AG20443 (cell line): ENCODE measurements around the gene PARVA.
A peak's percentile ranks its signal among the peaks of the same experiment; 100 is the strongest.

Experiments
- DNase-seq: peaks from one replicate; pipeline ENCODE4 v3.0.0; 2012; ENCODE audit warnings: low spot score, mixed read lengths

PARVA gene

DNA sequence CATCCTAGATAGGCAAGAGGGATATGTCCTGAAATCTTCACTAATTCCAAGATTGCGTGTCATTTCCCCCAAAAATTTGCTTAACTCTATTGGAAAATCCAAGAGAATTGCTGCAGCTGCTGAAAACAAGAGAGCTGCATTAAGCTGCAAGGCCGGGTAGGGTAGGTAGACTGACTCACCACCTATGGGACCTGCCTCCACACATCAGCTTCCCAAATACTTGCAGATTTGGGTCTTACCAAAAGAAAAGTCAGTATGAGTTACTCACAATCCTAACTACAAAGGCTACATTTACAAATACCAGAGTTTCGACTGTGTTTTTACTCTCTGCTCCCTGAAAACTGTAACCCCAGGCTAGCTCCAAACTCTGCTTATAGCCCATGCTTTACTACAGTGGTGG lies 154.3 kb downstream of the PARVA start:
- DNase-seq = no peak

GRCh38 chr11:12532580-12532979 lies 155.2 kb downstream of the PARVA start:
- no peak for DNase-seq

- DNase-seq = no peak
These were observed 157.2 kb downstream of the PARVA start for GRCh38 chr11:12534549-12534948.

DNA sequence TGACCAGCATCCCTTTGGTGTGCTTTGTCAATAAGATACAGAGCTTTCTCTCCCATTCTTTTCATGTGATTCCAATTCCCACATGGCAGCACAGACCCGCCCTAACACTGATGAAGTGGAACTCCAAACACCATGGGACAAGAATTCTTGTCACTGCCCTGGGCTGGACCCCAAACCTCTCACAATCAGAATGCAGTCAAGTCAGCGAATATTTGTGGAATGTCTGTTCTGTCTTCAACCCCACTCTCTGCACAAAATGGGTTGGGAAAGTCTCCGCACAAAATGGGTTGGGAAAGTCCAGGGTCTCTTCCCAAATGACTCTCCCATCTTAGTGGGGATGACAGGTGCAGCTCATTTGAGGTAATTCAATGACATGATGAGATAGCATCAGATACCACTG lies 157.9 kb downstream of the PARVA start:
- DNase-seq = no peak

- DNase-seq = no peak
These were observed 159.2 kb downstream of the PARVA start for GRCh38 chr11:12536566-12536965.

DNA sequence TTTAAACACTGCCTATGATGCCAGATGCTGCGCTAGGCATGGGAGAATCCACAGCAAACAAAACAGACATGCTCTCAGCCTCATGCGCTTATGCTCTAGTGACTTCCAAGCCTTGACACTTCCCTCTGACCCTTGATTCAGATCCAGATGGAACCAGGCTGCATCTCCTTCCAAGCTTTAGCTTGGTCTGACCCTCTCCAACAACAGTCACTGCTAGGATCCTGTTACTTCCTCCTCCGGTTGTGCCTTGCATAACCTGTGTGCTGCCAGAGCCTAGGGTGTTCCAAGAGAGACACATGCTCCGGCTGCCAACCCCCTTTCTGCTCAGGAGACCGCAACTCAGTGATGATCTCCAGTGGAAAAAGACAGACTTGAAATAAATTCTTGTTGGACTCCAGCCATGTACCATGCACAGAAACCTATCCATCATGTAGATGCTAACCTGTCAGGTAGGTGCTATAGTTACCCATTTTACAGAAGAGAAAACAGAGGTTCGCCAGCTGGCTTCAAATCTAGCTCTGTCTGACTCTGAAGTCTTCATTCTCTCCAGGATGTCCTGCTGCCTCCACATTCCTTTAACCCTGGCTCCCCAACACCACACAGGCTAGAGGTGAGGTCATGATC lies 160.5 kb downstream of the PARVA start:
- no peak for DNase-seq

DNA sequence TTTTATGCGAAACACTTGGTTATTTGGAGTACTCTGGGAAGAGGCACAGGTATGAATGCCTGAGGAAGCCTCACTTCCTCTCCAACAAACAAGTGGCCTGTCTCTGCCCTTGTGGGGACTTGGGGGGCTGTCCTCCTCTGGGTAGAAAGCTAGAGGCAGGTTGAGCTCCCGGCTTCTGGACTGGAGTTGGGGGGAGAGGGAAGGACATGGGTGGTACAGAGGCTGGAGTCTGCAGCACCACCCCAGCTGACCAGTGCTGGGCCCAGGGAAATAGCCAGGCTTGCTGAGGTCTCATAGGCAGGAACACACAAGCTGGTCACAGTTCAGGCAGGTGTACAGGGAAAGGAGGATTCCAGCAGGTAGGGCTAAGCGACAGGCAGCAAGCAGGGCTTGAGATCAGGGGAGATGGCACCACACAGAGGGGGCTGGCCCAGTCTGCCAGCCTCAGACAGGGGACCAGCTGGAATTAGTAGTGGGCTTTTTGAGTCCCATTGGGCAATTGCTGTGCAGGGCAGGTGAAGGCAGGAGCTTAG lies 161.6 kb downstream of the PARVA start:
- DNase-seq = no peak

GRCh38 chr11:12539572-12539971 lies 162.2 kb downstream of the PARVA start:
- peak; percentile 81 for DNase-seq

DNA sequence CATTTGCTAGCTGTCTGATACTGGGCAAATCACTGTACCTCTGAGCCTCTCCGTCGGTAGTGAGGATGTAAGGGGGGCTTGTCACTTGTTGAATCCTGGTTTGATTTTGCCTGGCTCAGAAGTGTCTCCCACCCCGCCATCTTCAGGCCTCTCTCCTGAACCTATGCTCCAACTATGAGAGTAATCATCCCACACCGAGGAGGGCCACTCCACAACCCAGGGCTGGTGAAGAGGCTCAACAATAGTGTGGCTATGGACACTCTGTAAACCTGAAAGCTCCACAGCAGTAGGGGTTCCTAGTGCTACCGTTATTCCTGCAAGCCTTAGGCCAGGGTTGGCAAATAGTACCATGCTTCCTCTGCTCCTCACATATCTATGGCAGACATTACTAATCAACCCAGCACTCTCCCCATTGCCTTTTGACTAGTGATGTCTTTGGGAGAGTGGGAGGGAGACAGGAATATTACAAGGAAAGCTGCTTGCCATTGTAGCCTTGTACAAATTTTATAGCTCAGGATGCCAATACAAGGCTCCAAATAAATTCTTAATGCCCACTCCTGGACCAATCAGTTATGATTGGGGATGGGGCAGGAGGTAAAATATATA lies 162.8 kb downstream of the PARVA start:
- DNase-seq = no peak

DNA sequence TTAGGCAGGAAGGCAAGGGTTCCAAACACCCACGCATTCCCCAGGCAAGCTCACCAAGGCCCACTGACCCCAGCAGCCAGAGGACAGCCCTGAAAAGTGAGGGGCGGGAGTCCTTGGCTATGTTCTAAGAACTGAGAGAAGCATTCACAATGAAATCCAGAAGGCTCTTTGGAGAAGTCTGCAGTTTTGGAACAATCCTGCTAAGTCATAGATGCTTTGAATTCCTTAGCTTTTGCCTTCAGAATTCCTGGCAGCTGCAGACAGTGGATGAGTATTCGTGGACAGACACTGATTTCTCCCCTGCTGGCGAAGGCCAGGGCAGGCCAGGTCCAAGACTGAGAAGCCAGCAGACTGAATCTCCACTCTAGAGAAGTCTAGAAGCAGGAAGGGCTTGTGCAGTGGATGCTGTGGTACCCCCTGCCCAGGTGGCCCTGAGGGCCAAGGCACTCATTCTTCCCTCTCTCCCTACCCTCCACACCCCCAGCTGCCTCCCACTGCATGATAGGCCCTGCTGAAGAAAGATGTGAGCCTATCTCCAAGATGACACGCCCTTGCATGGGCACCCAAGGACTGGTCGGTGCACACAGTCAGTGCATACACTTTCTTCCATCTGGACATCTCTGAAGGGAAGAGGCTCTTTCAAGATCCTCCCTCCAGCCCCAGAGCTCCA lies 163.7 kb downstream of the PARVA start:
- DNase-seq = peak; percentile 93

GRCh38 chr11:12541583-12542151 lies 164.3 kb downstream of the PARVA start:
- no peak for DNase-seq

- DNase-seq = no peak
These were observed 165.0 kb downstream of the PARVA start for GRCh38 chr11:12542186-12542935.

- DNase-seq = no peak
These were observed 166.4 kb downstream of the PARVA start for GRCh38 chr11:12543596-12544415.

DNA sequence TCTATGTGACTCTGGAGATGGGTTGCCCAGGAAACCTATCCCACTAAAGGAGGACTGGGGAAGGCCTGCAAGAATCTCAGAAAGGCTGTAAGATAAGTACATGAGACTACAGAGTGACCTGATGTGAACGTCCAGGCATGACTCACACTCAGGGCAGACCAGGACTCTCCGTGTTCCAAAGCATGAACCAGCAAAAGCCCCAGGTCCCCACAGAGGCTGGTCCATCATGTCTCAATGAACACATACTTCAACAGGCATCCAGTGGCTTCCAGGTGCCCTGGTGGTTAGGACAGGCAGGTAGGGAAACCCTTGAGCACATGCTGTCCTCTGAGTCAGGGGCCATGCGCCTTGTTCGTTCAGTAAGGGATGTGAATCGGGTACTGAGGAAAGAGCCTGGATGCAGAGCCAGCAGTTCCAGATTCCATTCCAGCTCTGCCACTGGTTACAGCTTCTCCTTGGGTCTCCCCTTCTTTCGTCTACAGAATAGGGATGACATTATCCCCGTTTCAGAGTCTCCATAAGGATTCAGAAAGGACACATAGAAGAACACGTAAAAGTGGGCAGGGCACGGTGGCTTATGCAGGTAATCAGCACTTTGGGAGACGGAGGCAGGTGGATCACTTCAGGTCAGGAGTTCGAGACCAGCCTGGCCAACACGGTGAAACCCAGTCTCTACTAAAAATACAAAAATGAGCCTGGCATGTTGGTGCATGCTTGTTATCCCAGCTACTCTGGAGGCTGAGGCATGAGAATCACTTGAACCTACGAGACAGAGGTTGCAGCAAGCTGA lies 167.8 kb downstream of the PARVA start:
- DNase-seq = peak; percentile 28

GRCh38 chr11:12546122-12546521 lies 168.8 kb downstream of the PARVA start:
- DNase-seq = no peak

GRCh38 chr11:12546660-12547059 lies 169.3 kb downstream of the PARVA start:
- DNase-seq = no peak

- no peak for DNase-seq
These were observed 170.7 kb downstream of the PARVA start for GRCh38 chr11:12547953-12548650.

- DNase-seq = peak; percentile 81
These were observed 175.3 kb downstream of the PARVA start for GRCh38 chr11:12552692-12553091.

- DNase-seq = no peak
These were observed 176.8 kb downstream of the PARVA start for GRCh38 chr11:12554122-12554521.

GRCh38 chr11:12556155-12556554 lies 178.8 kb downstream of the PARVA start:
- peak; percentile 41 for DNase-seq
